ENCODE data around the gene MRPL20.

Gene MRPL20

DNA sequence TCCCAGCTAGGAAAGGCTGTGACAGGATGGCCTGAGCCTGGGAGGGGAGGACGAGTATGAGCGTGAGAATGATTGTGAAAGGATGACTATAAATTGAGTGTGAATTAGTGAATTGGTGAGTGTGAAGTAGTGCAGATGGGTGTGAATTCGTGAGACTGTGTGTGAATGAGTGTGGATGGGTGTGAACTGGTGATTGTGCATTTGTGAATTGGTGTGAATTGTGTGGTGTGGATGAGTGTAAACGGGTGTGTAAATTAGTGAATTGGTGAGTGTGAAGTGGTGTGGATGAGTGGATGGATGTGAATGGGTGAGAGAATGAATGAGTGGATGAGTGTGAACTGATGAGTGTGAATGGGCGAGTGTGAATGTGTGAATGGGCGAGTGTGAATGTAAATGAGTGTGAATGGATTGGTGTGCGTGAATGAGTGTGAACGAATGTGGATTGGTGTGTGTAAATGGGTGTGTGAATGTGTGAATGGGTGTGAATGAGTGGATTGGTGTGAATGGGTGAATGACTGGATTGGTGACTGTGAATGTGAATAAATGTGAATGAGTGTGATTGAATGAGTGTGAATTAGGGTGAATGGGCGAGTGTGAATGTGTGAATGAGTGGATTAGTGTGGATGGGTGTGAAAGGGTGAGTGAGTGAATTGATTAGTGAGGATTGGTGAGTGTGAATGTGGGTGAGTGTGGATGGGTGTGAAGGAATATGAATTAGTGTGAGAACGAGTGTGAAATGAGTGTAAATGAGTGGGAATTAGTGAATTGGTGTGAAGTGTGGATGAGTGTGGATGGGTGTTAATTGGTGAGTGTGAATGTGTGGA, 41.0 kb downstream of the MRPL20 start:
- TF ChIP-seq, protein P1, sequence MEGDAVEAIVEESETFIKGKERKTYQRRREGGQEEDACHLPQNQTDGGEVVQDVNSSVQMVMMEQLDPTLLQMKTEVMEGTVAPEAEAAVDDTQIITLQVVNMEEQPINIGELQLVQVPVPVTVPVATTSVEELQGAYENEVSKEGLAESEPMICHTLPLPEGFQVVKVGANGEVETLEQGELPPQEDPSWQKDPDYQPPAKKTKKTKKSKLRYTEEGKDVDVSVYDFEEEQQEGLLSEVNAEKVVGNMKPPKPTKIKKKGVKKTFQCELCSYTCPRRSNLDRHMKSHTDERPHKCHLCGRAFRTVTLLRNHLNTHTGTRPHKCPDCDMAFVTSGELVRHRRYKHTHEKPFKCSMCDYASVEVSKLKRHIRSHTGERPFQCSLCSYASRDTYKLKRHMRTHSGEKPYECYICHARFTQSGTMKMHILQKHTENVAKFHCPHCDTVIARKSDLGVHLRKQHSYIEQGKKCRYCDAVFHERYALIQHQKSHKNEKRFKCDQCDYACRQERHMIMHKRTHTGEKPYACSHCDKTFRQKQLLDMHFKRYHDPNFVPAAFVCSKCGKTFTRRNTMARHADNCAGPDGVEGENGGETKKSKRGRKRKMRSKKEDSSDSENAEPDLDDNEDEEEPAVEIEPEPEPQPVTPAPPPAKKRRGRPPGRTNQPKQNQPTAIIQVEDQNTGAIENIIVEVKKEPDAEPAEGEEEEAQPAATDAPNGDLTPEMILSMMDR (conservative IDR thresholded peaks at IDR 0.05; ENCODE audit: low read depth, low read length) = no peak
- Histone ChIP-seq H3K36me3 (ENCODE audit: insufficient read depth) (no peaks in the 10 kb centered on the region), H3K4me1 (ENCODE audit: low read depth, poor library complexity, severe bottlenecking) (peaks cover 12% of the 10 kb centered on the region), H3K79me2 (ENCODE audit: insufficient read depth, low read depth) (no peaks in the 10 kb centered on the region), H3K4me3 (IDR thresholded peaks at IDR 0.05; ENCODE audit: insufficient read depth, low read depth, low read length) (no peak overlapping the region), H3K27me3 (ENCODE audit: insufficient read depth, low read depth) (peaks cover 8% of the 10 kb centered on the region; the same call in 1 of the 2 replicates), H3K27ac (no peak overlapping the region), H3K4me2 (no peak overlapping the region), H3K9ac (no peak overlapping the region), H4K20me1 (ENCODE audit: insufficient read depth) (no peaks in the 10 kb centered on the region), H2AFZ (ENCODE audit: low read depth) (no peak overlapping the region)

DNA sequence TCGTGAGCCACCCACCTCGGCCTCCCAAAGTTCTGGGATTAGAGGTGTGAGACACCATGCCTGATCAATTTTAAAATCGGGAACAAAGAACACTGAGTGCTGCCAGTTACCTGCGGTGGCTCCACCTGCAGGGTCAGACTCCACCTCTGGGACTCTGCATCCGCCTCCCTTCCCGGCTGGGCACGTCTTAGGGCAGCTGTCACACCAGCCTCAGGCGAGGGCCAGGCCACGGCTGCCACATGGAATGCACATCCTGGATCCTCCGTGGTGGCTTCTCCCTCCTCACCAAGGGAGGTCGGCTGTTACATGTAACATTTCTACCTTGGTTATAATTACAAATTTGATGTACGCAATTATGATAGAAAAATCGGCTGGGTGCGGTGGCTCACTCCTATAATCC, 42.8 kb downstream of the MRPL20 start:
- Histone ChIP-seq H3K27ac (no peak overlapping the region), H4K20me1 (ENCODE audit: insufficient read depth) (no peaks in the 10 kb centered on the region), H3K4me2 (no peak overlapping the region), H3K4me3 (IDR thresholded peaks at IDR 0.05; ENCODE audit: insufficient read depth, low read depth, low read length) (no peak overlapping the region), H3K4me1 (ENCODE audit: low read depth, poor library complexity, severe bottlenecking) (peaks cover 3% of the 10 kb centered on the region), H3K9ac (no peak overlapping the region), H3K27me3 (ENCODE audit: insufficient read depth, low read depth) (peaks cover 8% of the 10 kb centered on the region; the same call in 1 of the 2 replicates), H2AFZ (ENCODE audit: low read depth) (no peak overlapping the region), H3K79me2 (ENCODE audit: insufficient read depth, low read depth) (no peaks in the 10 kb centered on the region), H3K36me3 (ENCODE audit: insufficient read depth) (no peaks in the 10 kb centered on the region)
- TF ChIP-seq, protein P1 (conservative IDR thresholded peaks at IDR 0.05; ENCODE audit: low read depth, low read length) = no peak

DNA sequence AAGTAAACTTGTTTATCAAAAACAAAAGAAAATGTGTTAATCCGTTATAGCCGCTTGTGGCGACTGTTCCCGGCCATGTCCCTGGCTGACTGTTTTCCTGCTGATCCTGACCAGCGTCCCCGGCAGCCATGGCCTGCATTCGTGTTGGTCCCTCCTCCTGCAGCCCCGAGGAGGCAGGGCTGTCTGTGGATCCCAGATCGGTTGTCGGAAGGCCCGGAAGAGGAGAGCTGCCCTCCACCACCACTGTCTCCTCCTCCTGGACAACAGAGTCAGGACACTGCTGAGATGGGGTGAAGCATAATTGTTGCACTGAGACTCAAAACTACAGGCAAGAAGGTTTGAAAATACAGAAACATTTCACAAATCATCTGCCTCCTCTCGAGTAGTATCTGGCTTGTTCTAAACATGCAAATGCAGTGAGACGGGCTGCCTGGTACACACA, 45.1 kb downstream of the MRPL20 start:
- peaks cover 14% of the 10 kb centered on the region for H3K4me1 ChIP-seq (ENCODE audit: low read depth, poor library complexity, severe bottlenecking)
- H3K4me3 ChIP-seq (IDR thresholded peaks at IDR 0.05; ENCODE audit: insufficient read depth, low read depth, low read length) = no peak overlapping the region
- peaks cover 8% of the 10 kb centered on the region; the same call in 1 of the 2 replicates for H3K27me3 ChIP-seq (ENCODE audit: insufficient read depth, low read depth)
- no peak overlapping the region for H3K4me2 ChIP-seq
- no peak overlapping the region for H3K27ac ChIP-seq
- no peaks in the 10 kb centered on the region for H3K79me2 ChIP-seq (ENCODE audit: insufficient read depth, low read depth)
- H4K20me1 ChIP-seq (ENCODE audit: insufficient read depth) = no peaks in the 10 kb centered on the region
- no peak overlapping the region for H2AFZ ChIP-seq (ENCODE audit: low read depth)
- no peaks in the 10 kb centered on the region for H3K36me3 ChIP-seq (ENCODE audit: insufficient read depth)
- TF ChIP-seq, protein P1 (conservative IDR thresholded peaks at IDR 0.05; ENCODE audit: low read depth, low read length) = no peak
- no peak overlapping the region for H3K9ac ChIP-seq

DNA sequence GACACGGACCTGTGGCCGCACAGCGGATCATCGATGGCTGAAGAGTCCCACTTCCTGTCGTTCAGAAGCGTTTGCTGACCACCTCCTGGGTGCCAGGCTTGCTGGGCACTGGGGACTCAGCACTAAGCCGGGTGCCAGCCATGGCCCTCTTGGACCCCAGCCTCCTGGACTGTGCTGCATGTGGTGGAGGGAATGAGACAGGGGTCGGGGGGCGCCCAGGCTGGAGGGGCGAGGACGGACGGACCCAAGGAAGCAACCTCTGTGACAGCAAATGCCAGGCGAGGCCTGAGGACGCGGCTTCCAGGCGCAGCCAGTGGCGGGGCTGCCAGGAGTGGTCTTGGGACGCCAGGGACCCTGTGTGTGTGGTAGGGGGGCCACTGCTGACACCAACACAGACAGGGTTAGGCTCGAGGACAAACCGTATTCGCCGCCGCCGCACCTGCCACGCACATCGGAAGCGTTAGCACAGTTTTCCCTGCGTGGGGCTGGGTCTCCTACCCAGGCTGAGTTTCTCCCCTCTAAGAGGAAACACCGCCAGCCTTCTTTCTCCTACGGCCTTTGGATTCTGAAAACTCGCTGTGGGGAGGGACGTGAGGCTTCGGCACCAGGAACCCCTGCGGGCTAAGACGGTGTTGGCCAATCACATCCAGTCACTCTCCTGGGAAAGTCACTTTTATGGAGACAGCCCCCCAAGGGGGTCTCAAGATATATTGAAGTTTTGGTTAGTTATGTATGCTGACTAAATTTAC, 45.7 kb downstream of the MRPL20 start:
- Histone ChIP-seq H2AFZ (ENCODE audit: low read depth) (no peak overlapping the region), H3K27ac (no peak overlapping the region), H3K4me2 (no peak overlapping the region), H3K9ac (no peak overlapping the region), H3K4me1 (ENCODE audit: low read depth, poor library complexity, severe bottlenecking) (peaks cover 14% of the 10 kb centered on the region), H3K36me3 (ENCODE audit: insufficient read depth) (no peaks in the 10 kb centered on the region), H4K20me1 (ENCODE audit: insufficient read depth) (no peaks in the 10 kb centered on the region), H3K4me3 (IDR thresholded peaks at IDR 0.05; ENCODE audit: insufficient read depth, low read depth, low read length) (no peak overlapping the region), H3K79me2 (ENCODE audit: insufficient read depth, low read depth) (no peaks in the 10 kb centered on the region), H3K27me3 (ENCODE audit: insufficient read depth, low read depth) (peaks cover 8% of the 10 kb centered on the region; the same call in 1 of the 2 replicates)
- TF ChIP-seq, protein P1 (conservative IDR thresholded peaks at IDR 0.05; ENCODE audit: low read depth, low read length) = no peak
